Measurements from ENCODE around the gene TAGLN3.
A peak's percentile ranks its signal among the peaks of the same experiment; 100 is the strongest.
"Not testable (repeated sequence)": the region's sequence is repeated elsewhere in the genome, so short reads cannot be mapped to it uniquely, and the experiment has no call there.

The TAGLN3 gene

DNA sequence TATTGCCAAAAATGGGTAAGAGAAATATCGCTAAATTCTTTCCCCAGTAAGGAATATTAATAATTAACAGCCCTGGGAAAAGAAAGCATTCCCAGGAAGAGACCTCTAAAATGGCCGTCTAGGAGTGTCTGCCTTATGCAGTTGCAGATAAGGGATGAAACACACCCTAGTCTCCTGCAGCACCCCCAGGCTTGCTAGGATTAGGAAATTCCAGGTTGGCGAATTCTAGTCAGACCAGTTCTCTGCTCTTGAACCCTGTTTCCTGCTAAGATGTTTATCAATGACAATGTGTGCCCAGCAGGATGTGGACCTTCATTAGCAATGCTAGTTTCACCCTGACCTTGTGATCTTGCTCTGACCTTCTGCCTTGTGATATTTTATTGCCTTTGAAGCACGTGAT lies 38.5 kb downstream of the TAGLN3 start:
- H3K9ac ChIP-seq (ENCODE audit: low read depth, low read length); H3K9me3 ChIP-seq (replicated peaks; ENCODE audit: low read length); H3K4me1 ChIP-seq (ENCODE audit: control insufficient read depth, insufficient read depth, low read length); H3K27me3 ChIP-seq (ENCODE audit: control insufficient read depth, insufficient read depth, low read length); H3K4me3 ChIP-seq (ENCODE audit: low read length); H3K4me2 ChIP-seq (ENCODE audit: low read length); H3K36me3 ChIP-seq (ENCODE audit: insufficient read depth, low read length): not testable (repeated sequence)

DNA sequence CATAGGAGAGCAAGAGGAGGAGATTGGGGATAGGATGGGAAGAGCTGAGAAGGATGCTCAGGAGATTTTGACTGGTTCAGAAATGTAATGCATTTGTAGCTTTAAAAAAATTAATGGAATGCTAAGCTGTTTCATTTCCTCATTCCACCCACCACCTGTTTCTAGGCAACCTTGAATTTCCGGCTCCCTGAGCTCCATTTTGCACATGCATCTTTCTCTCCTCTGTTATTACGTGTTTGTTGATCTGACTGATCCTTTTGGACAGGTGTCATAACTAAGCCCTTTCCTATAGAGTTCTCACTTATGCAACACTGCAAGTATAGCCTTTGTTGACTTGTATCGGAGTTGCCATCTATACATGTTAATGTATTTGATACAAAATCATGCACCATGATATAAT lies 40.1 kb downstream of the TAGLN3 start:
- Histone ChIP-seq H3K27me3 (ENCODE audit: control insufficient read depth, insufficient read depth, low read length) (no peaks in the 10 kb centered on the region), H3K4me1 (ENCODE audit: control insufficient read depth, insufficient read depth, low read length) (peaks cover 9% of the 10 kb centered on the region)

DNA sequence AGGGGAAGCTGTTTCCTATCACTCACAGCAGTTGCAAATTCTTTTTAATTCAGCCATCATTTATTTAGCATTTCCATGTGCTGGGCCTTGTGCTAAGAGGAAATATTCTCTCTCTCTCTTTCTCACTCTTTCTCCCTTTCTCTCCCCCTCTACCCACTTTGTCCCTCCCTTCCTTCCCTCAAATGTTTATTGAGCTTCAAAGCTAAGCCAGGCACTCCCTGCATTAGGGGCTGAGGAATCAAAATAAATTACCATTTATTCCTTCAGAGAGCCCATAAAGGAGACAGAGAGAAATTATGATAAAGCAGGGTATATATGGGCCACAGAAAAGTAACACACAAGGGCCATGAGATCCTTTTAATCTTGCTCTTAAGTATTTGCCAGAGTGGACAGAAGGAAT lies 42.6 kb downstream of the TAGLN3 start:
- H3K36me3 ChIP-seq (ENCODE audit: insufficient read depth, low read length), result no peaks in the 10 kb centered on the region
- no peak overlapping the region for H3K9ac ChIP-seq (ENCODE audit: low read depth, low read length)
- peaks cover 9% of the 10 kb centered on the region for H3K4me1 ChIP-seq (ENCODE audit: control insufficient read depth, insufficient read depth, low read length)
- no peak overlapping the region for H3K4me2 ChIP-seq (ENCODE audit: low read length)
- no peak overlapping the region for H3K4me3 ChIP-seq (ENCODE audit: low read length)
- H3K27me3 ChIP-seq (ENCODE audit: control insufficient read depth, insufficient read depth, low read length), result no peaks in the 10 kb centered on the region
- no peaks in the 10 kb centered on the region for H3K9me3 ChIP-seq (replicated peaks; ENCODE audit: low read length)

More for the DNA sequence above, 40.1 kb downstream of the TAGLN3 start:
- Histone ChIP-seq H3K4me3 (ENCODE audit: low read length) (no peak overlapping the region), H3K9ac (ENCODE audit: low read depth, low read length) (no peak overlapping the region), H3K36me3 (ENCODE audit: insufficient read depth, low read length) (no peaks in the 10 kb centered on the region), H3K4me2 (ENCODE audit: low read length) (no peak overlapping the region), H3K9me3 (replicated peaks; ENCODE audit: low read length) (no peaks in the 10 kb centered on the region)

DNA sequence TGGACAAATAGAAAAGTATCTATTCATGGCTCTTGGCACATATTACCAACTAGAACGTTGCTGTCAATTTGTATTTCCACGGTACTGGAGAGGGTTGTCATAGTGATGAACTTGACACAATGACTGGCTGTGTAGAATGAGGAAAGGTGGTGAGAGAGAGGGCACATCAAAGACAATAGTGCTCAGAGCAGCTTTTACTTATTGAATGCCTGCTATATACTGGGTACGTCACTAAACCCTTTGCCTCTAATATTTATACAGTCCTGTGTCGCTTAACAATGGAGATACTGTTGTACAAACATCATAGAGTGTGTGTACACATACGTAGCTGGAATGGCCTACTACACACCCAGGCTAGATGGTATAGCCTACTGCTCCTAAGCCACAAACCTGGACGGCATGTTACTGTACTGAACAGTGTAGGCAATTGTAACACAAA lies 44.1 kb downstream of the TAGLN3 start:
- Histone ChIP-seq H3K4me3 (ENCODE audit: low read length) (no peak overlapping the region), H3K4me2 (ENCODE audit: low read length) (no peak overlapping the region), H3K9me3 (replicated peaks; ENCODE audit: low read length) (no peaks in the 10 kb centered on the region), H3K27me3 (ENCODE audit: control insufficient read depth, insufficient read depth, low read length) (no peaks in the 10 kb centered on the region), H3K36me3 (ENCODE audit: insufficient read depth, low read length) (no peaks in the 10 kb centered on the region), H3K9ac (ENCODE audit: low read depth, low read length) (no peak overlapping the region), H3K4me1 (ENCODE audit: control insufficient read depth, insufficient read depth, low read length) (peaks cover 9% of the 10 kb centered on the region)

DNA sequence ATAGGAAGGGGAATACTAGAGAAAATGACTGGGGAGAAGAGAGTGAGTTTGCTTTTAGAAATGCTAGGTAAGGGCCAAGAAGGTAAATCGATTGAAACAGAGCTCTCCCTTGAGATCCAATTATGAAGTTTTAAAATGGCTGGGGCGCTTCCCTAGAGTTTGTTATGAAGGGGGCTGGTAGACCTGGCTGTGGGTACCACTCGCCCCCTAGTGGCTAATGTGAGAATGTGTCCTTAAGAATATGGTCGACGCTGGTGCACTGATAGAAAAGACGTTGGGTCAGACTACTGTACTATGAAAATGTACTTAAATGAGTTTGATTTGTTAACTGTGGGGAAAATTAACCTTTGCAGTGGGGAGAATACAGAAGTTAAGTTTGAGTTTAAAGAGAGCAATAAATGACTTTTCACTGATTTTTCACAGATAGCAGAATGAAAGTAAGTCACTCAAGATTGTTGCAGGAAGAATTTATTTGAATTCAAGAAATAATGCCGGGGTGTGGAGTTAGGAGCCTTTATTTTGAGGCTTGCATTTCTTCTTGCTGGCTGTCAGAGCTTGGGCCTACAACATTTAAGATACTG lies 45.0 kb downstream of the TAGLN3 start:
- Histone ChIP-seq H3K4me2 (ENCODE audit: low read length) (peak overlapping the region; percentile 62), H3K9me3 (replicated peaks; ENCODE audit: low read length) (no peaks in the 10 kb centered on the region), H3K4me1 (ENCODE audit: control insufficient read depth, insufficient read depth, low read length) (peaks cover 4% of the 10 kb centered on the region), H3K4me3 (ENCODE audit: low read length) (no peak overlapping the region), H3K36me3 (ENCODE audit: insufficient read depth, low read length) (no peaks in the 10 kb centered on the region), H3K27me3 (ENCODE audit: control insufficient read depth, insufficient read depth, low read length) (no peaks in the 10 kb centered on the region), H3K9ac (ENCODE audit: low read depth, low read length) (peak overlapping the region; percentile 51)

DNA sequence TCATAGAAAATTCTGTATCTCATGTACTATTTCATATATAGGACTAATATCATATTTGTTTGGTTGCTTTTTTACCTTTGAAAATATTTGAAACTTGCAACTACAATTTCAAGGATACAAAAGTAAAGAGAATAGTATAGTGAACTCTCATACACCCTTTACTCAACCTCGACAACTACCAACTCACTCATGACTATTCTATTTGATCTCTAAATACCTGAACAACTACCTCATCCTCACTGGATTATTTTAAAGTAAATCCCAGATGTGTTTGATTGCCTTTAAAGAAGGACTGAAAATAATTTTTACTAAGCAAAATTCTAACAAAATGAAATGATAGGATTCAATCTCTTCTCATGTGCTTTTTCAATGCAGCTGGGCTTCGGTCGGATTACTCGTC lies 47.9 kb downstream of the TAGLN3 start:
- H3K9me3 ChIP-seq (replicated peaks; ENCODE audit: low read length), result no peaks in the 10 kb centered on the region
- no peaks in the 10 kb centered on the region for H3K4me1 ChIP-seq (ENCODE audit: control insufficient read depth, insufficient read depth, low read length)
- no peaks in the 10 kb centered on the region for H3K27me3 ChIP-seq (ENCODE audit: control insufficient read depth, insufficient read depth, low read length)
- no peaks in the 10 kb centered on the region for H3K36me3 ChIP-seq (ENCODE audit: insufficient read depth, low read length)
- H3K4me3 ChIP-seq (ENCODE audit: low read length), result no peak overlapping the region
- no peak overlapping the region for H3K9ac ChIP-seq (ENCODE audit: low read depth, low read length)
- H3K4me2 ChIP-seq (ENCODE audit: low read length), result no peak overlapping the region

DNA sequence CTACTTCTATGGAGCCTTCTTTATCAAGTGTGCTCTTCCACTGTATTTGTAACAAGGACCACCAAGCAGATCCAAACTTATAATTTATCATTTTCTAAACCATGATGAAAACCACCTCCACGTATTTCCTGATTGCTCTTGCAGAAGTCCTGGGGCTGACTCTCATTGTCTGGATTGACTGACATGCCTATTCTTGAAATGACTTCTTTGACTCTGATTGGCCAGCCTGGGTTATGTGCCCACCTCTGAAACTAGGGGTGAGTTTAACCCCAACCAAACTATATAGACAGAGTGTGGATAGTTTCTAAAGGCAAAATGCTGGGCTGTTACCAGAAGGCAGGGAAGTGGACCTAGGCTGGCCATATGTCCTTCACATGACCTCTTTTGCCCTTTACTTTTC lies 48.5 kb downstream of the TAGLN3 start:
- Histone ChIP-seq H3K4me2 (ENCODE audit: low read length) (no peak overlapping the region), H3K9ac (ENCODE audit: low read depth, low read length) (no peak overlapping the region), H3K4me1 (ENCODE audit: control insufficient read depth, insufficient read depth, low read length) (no peaks in the 10 kb centered on the region), H3K9me3 (replicated peaks; ENCODE audit: low read length) (no peaks in the 10 kb centered on the region), H3K4me3 (ENCODE audit: low read length) (no peak overlapping the region), H3K27me3 (ENCODE audit: control insufficient read depth, insufficient read depth, low read length) (no peaks in the 10 kb centered on the region), H3K36me3 (ENCODE audit: insufficient read depth, low read length) (no peaks in the 10 kb centered on the region)

DNA sequence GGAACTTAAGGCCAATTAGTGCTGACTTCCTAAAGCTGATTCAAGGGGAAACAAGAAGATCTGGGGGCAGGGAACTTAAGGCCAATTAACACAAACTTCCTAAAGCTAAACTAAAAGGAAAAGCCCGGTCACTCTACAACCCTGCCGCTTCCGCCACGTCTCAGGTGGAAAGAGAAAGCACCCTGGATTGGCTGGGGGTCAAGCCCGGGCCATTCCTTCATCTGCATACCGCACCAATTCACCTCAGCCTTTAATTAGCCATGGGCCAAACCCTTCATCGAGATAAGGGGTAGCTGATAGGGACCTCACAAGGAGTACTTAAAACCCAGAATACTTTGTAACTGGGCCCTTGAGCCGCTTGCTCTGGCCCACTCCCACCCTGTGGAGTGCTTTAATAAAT lies 50.2 kb downstream of the TAGLN3 start:
- Histone ChIP-seq H3K9me3 (replicated peaks; ENCODE audit: low read length) (no peaks in the 10 kb centered on the region), H3K4me3 (ENCODE audit: low read length) (no peak overlapping the region), H3K27me3 (ENCODE audit: control insufficient read depth, insufficient read depth, low read length) (no peaks in the 10 kb centered on the region), H3K4me2 (ENCODE audit: low read length) (no peak overlapping the region), H3K36me3 (ENCODE audit: insufficient read depth, low read length) (no peaks in the 10 kb centered on the region), H3K9ac (ENCODE audit: low read depth, low read length) (no peak overlapping the region), H3K4me1 (ENCODE audit: control insufficient read depth, insufficient read depth, low read length) (no peaks in the 10 kb centered on the region)

DNA sequence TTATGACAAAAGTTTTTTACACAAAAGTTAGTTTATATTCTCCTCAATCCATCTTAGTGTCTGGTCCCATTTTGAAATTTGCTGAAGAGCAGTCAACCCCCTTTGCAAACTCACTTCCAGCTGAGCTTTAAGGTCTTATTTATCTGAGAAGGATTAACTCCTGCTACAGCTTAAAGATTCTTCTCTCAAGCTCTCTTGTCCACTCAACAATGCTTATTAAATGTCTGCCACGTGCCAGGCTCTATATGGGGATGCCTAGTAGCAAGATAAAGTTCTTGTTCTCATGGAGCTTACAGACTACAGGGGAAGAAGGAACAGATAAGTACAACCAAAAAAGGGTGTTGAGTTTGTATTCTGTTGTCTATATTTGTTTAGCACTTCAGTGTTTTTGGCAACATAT lies 54.5 kb downstream of the TAGLN3 start:
- no peaks in the 10 kb centered on the region for H3K9me3 ChIP-seq (replicated peaks; ENCODE audit: low read length)
- peaks cover 10% of the 10 kb centered on the region for H3K4me1 ChIP-seq (ENCODE audit: control insufficient read depth, insufficient read depth, low read length)
- H3K36me3 ChIP-seq (ENCODE audit: insufficient read depth, low read length), result no peaks in the 10 kb centered on the region
- no peak overlapping the region for H3K4me3 ChIP-seq (ENCODE audit: low read length)
- H3K4me2 ChIP-seq (ENCODE audit: low read length), result no peak overlapping the region
- H3K27me3 ChIP-seq (ENCODE audit: control insufficient read depth, insufficient read depth, low read length), result no peaks in the 10 kb centered on the region
- H3K9ac ChIP-seq (ENCODE audit: low read depth, low read length), result no peak overlapping the region

DNA sequence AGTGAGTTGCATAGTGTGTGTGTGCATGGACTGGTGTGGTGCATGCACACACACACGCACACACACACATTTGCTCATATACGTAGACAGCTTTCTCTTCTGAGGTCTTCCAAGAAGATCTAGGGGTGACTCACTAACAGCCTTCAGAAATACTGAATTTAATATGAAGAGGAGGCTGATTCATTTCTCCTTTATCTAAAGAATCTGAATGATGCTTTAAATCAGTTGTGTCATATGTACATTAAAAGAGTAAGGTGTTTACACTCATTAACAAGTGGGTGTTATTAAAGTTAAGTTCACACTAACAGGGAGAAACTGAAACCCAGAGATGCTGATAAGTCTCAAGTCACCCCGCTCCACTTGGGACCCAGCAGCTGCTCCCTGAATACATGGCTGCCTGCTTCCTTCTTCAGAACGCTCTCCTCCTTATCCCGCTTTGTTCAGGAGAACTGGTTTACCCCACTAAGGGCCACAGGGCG lies 57.8 kb downstream of the TAGLN3 start:
- peak overlapping the region; percentile 43 for H3K4me2 ChIP-seq (ENCODE audit: low read length)
- no peaks in the 10 kb centered on the region for H3K9me3 ChIP-seq (replicated peaks; ENCODE audit: low read length)
- no peaks in the 10 kb centered on the region for H3K27me3 ChIP-seq (ENCODE audit: control insufficient read depth, insufficient read depth, low read length)
- H3K4me3 ChIP-seq (ENCODE audit: low read length), result peak overlapping the region; percentile 30
- H3K4me1 ChIP-seq (ENCODE audit: control insufficient read depth, insufficient read depth, low read length), result peaks cover 17% of the 10 kb centered on the region
- no peak overlapping the region for H3K9ac ChIP-seq (ENCODE audit: low read depth, low read length)
- no peaks in the 10 kb centered on the region for H3K36me3 ChIP-seq (ENCODE audit: insufficient read depth, low read length)

DNA sequence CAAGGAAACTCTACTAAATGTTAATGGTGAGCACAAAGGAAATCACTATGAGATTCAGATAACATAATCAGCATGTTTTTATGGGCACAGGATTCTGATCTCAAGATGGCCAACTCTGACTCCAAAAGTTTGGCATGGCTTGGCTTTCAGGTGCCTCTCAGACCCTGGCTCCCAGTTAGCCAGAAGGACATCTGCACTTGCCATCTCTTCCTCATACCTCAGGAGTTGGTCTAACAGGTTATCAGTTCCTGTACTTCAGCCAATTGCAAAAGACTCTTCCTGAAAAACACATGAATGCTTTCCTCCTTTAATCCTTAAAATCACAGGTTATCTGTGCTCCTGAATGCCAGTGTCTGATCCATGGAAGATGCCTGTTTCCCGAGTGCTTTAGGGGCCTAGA lies 60.8 kb downstream of the TAGLN3 start:
- H3K36me3 ChIP-seq (ENCODE audit: insufficient read depth, low read length), result no peaks in the 10 kb centered on the region
- H3K9ac ChIP-seq (ENCODE audit: low read depth, low read length), result no peak overlapping the region
- no peaks in the 10 kb centered on the region for H3K9me3 ChIP-seq (replicated peaks; ENCODE audit: low read length)
- peaks cover 19% of the 10 kb centered on the region for H3K4me1 ChIP-seq (ENCODE audit: control insufficient read depth, insufficient read depth, low read length)
- H3K4me3 ChIP-seq (ENCODE audit: low read length), result no peak overlapping the region
- H3K4me2 ChIP-seq (ENCODE audit: low read length), result no peak overlapping the region
- H3K27me3 ChIP-seq (ENCODE audit: control insufficient read depth, insufficient read depth, low read length), result no peaks in the 10 kb centered on the region

DNA sequence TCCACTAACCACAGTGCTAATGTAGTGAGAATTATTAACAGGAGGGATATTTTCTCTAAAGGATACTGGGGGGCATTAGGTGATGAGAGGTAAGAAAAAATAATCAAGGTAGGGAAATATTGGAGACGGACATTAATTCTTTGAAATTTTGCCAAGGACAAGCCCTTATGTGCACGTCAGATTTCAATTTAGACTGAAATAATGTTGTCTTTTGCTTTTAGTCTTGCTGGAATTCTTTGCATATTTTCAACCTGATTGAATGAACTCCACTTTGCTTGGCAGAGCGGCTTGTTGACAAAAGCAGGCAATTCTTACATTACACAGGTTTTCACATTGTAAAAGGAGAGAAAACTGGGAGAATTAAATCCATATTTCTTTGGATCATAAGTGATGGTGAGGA lies 62.4 kb downstream of the TAGLN3 start:
- H3K27me3 ChIP-seq (ENCODE audit: control insufficient read depth, insufficient read depth, low read length), result no peaks in the 10 kb centered on the region

More for the DNA sequence above, 62.4 kb downstream of the TAGLN3 start:
- Histone ChIP-seq H3K4me1 (ENCODE audit: control insufficient read depth, insufficient read depth, low read length) (peaks cover 18% of the 10 kb centered on the region), H3K9me3 (replicated peaks; ENCODE audit: low read length) (no peaks in the 10 kb centered on the region), H3K9ac (ENCODE audit: low read depth, low read length) (no peak overlapping the region), H3K36me3 (ENCODE audit: insufficient read depth, low read length) (no peaks in the 10 kb centered on the region), H3K4me2 (ENCODE audit: low read length) (peak overlapping the region; percentile 26), H3K4me3 (ENCODE audit: low read length) (no peak overlapping the region)
